Ectodermal cell (in vitro differentiated cells): ENCODE results near the gene C17orf100.
"Not testable (repeated sequence)": the region's sequence is repeated elsewhere in the genome, so short reads cannot be mapped to it uniquely, and the experiment has no call there.

Source experiments
- H3K27ac ChIP-seq: 2 replicates; pipeline ENCODE4 v1.7.0; 2013; ENCODE audit warnings: mild to moderate bottlenecking, low read depth, low read length; ENCODE audit not compliant: insufficient read depth, poor library complexity, severe bottlenecking
- H3K27me3 ChIP-seq: 2 replicates; pipeline ENCODE4 v1.7.0; 2013; ENCODE audit warnings: mild to moderate bottlenecking, low read length; ENCODE audit not compliant: insufficient read depth, control insufficient read depth, poor library complexity, severe bottlenecking
- H3K36me3 ChIP-seq: one replicate; pipeline ENCODE4 v1.7.0; 2013; ENCODE audit warnings: low read length; ENCODE audit not compliant: control insufficient read depth, insufficient read depth
- H3K4me1 ChIP-seq: one replicate; pipeline ENCODE4 v1.7.0; 2013; ENCODE audit warnings: low read length; ENCODE audit not compliant: control insufficient read depth, insufficient read depth
- H3K4me3 ChIP-seq: 2 replicates; pipeline ENCODE4 v1.7.0; 2013; ENCODE audit warnings: low read depth, low read length, control low read depth; ENCODE audit not compliant: insufficient read depth
- H3K9me3 ChIP-seq: 2 replicates; pipeline ENCODE4 v1.7.0; 2013; ENCODE audit warnings: mild to moderate bottlenecking, low read length, moderate library complexity; ENCODE audit not compliant: control insufficient read depth
- WGBS, 2 experiments: methylation state at CpG; one replicate each; pipeline ENCODE4 v1.1.7; 2013; ENCODE audit warnings: missing lambda C conversion rate in 2 of 2; 5-methylcytosine and 5-hydroxymethylcytosine counted together

C17orf100 gene

DNA sequence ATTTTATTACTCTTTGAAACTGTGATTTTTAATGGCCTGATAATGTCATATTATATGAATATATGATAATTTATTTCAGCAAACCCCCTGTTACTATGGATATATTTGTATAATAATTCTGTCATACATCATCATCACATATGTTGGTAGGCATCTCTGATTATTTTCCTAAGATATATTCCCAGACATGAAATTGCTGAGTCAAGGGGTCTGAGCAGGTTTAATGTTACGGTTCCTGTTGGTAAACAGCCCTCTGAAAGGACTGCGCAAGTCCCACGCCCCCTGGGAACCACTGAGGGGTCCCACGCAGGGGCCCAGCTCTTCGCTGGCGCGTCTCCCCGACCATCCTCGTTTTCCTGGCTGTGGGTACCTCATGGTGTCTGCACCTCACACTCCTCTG is 37.4 kb downstream of the C17orf100 start:
- peaks cover 6% of the 10 kb centered on the region for H3K4me1 ChIP-seq
- H3K27ac ChIP-seq: no peak overlapping the region
- H3K4me3 ChIP-seq: no peak overlapping the region
- no peaks in the 10 kb centered on the region for H3K36me3 ChIP-seq
- 87 to 92% methylated on average over 9 of the region's 9 CpGs for WGBS, 2 experiments
- H3K27me3 ChIP-seq: no peaks in the 10 kb centered on the region
- H3K9me3 ChIP-seq: no peaks in the 10 kb centered on the region

GRCh38 chr17:6690641-6691040 is 39.1 kb downstream of the C17orf100 start:
- Histone ChIP-seq H3K36me3 (no peaks in the 10 kb centered on the region), H3K4me1 (no peaks in the 10 kb centered on the region), H3K4me3 (no peak overlapping the region), H3K9me3 (no peaks in the 10 kb centered on the region), H3K27me3 (no peaks in the 10 kb centered on the region), H3K27ac (no peak overlapping the region)
- 88 to 90% methylated on average over 11 of the region's 11 CpGs for WGBS, 2 experiments

DNA sequence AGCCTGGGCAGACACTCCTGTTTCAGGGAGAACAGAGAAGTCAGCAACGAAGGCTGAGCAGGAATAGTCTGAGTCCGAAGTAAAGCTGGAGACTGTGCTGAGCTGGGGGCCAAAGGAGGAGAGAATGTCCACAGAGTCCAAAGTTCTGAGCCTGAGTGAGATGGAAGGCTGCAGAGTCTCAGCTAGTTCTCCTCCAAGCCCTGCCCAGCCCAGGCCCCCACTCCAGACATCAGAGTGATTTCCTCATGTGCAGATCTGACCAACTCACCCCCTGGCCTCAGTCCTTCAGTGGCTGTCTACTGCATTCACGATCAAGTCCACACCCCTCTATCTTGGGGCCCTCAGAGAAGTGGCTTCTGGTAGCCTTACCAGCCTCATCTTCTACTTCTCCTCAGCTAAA is 40.0 kb downstream of the C17orf100 start:
- Histone ChIP-seq H3K4me3 (no peak overlapping the region), H3K4me1 (no peaks in the 10 kb centered on the region), H3K27ac (no peak overlapping the region), H3K36me3 (no peaks in the 10 kb centered on the region), H3K27me3 (no peaks in the 10 kb centered on the region), H3K9me3 (no peaks in the 10 kb centered on the region)
- 89 to 90% methylated on average over 3 of the region's 3 CpGs for WGBS, 2 experiments

GRCh38 chr17:6691958-6692357 is 40.4 kb downstream of the C17orf100 start:
- H3K4me3 ChIP-seq, H3K9me3 ChIP-seq, H3K27ac ChIP-seq, H3K4me1 ChIP-seq, H3K27me3 ChIP-seq, H3K36me3 ChIP-seq: not testable (repeated sequence)
- WGBS, 2 experiments: 89 to 95% methylated on average over 6 of the region's 6 CpGs

- no peaks in the 10 kb centered on the region for H3K4me1 ChIP-seq
- no peak overlapping the region for H3K27ac ChIP-seq
- H3K27me3 ChIP-seq: no peaks in the 10 kb centered on the region
- WGBS, 2 experiments: 85 to 89% methylated on average over 2 of the region's 2 CpGs
- no peak overlapping the region for H3K4me3 ChIP-seq
- H3K36me3 ChIP-seq: no peaks in the 10 kb centered on the region
- H3K9me3 ChIP-seq: no peaks in the 10 kb centered on the region
Measured at GRCh38 chr17:6695051-6695450, 43.5 kb downstream of the C17orf100 start.

- H3K9me3 ChIP-seq: no peaks in the 10 kb centered on the region
- no peaks in the 10 kb centered on the region for H3K36me3 ChIP-seq
- no peaks in the 10 kb centered on the region for H3K27me3 ChIP-seq
- no peaks in the 10 kb centered on the region for H3K4me1 ChIP-seq
- WGBS, 2 experiments: 92 to 93% methylated on average over 13 of the region's 13 CpGs
- no peak overlapping the region for H3K4me3 ChIP-seq
- H3K27ac ChIP-seq: no peak overlapping the region
Measured at GRCh38 chr17:6695565-6695964, 44.0 kb downstream of the C17orf100 start.

DNA sequence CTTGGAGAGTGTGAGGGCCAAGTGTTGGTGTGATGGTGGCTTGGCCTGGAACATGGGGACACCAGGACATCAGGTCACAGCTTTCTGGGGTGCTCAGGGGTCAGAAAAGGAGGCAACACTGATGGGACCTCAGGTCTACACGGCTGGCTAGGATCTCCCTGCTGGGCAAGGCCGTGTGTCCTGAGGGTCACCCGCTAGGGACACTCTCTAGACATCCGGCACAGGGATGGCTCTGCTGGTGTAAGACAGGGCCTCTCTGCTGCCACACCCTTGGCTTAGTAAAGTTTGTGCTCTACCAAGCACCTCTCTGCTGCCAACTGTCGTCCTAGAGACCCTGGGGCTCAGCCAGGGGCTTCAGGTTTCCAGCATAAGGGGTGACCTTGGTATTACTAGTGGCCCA is 45.3 kb downstream of the C17orf100 start:
- Histone ChIP-seq H3K27me3 (peaks cover 1% of the 10 kb centered on the region), H3K27ac (no peak overlapping the region), H3K9me3 (no peaks in the 10 kb centered on the region), H3K4me3 (no peak overlapping the region), H3K4me1 (no peaks in the 10 kb centered on the region), H3K36me3 (no peaks in the 10 kb centered on the region)
- 82 to 86% methylated on average over 5 of the region's 5 CpGs for WGBS, 2 experiments

DNA sequence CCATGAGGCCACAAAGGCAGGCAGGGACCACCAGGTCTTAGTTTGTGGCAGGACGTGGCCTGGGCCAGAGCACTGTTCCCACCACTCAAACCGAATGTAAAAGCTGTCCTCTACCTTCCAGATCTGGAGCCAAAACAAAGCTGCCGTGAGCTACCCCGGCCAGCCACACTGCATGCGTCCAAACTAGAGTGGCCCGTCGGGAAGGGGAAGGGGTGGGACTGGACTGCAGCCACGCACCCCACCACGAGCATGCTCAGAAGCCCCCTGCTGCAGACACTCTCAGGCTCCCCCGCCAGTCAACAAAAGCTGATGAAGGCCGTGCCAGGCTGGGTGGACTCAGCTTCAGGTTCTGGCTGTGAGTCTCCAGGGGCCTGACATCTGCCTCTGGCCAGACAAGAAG is 46.4 kb downstream of the C17orf100 start:
- no peaks in the 10 kb centered on the region for H3K4me1 ChIP-seq
- no peak overlapping the region for H3K27ac ChIP-seq
- H3K4me3 ChIP-seq: no peak overlapping the region
- peaks cover 6% of the 10 kb centered on the region for H3K27me3 ChIP-seq
- H3K9me3 ChIP-seq: no peaks in the 10 kb centered on the region
- 88 to 91% methylated on average over 11 of the region's 11 CpGs for WGBS, 2 experiments
- H3K36me3 ChIP-seq: no peaks in the 10 kb centered on the region

DNA sequence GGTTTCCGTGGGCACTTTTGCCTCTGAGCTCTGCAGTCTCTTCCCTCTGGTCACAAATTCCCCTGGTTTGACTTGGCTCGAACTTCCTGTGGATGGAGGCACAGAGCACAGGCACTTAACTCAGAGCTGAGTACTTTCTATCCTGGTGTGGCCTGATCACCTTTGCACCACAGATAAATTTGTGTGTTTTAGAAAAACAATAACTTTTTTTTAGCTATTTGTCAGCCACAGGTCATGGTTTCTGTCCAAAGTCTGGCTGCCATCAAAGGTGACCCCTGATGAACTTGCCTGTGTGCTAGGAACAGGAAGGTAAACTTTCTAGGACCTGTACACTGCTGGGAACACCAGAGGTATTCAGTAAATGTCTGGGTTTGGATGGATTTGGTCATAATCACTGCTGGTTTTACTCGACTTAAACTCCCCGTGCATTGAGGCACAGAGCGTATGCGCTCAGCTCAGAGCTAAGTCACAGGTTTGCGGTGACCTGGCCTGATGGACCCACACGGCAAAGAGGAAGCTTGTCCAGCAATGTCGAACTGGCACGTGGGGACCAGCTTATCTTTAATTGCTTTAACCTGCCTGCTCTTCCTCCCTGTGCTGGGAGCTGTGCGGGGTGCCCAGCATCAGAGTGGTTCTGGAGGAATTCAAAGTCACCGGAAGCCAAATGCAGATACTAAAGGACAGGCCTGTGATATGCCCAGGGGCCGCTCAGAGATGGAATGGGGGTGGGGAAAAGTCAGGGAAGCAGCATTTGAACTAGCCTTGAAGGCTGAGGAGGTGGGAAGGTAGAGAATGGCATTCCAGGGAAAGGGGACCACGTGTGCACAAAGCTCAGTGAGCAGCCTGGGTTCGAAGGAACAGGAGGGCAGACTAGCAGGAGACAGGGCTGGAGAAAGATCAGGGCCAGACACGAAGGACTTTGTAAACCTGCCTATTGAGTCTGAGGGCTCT is 48.7 kb downstream of the C17orf100 start:
- Histone ChIP-seq H3K9me3 (no peaks in the 10 kb centered on the region), H3K27ac (no peak overlapping the region), H3K27me3 (peaks cover 6% of the 10 kb centered on the region), H3K4me3 (no peak overlapping the region), H3K4me1 (no peaks in the 10 kb centered on the region), H3K36me3 (no peaks in the 10 kb centered on the region)
- 88 to 91% methylated on average over 16 of the region's 16 CpGs for WGBS, 2 experiments

- Histone ChIP-seq H3K27me3 (peaks cover 6% of the 10 kb centered on the region), H3K36me3 (no peaks in the 10 kb centered on the region)
- WGBS, 2 experiments: 90 to 94% methylated on average over 8 of the region's 8 CpGs
Measured at GRCh38 chr17:6700948-6701307, 49.4 kb downstream of the C17orf100 start.

More at GRCh38 chr17:6700948-6701307, 49.4 kb downstream of the C17orf100 start:
- H3K27ac ChIP-seq: no peak overlapping the region
- no peaks in the 10 kb centered on the region for H3K9me3 ChIP-seq
- no peak overlapping the region for H3K4me3 ChIP-seq
- H3K4me1 ChIP-seq: no peaks in the 10 kb centered on the region
